8988T (cell line): Measurements from ENCODE around the gene NFKBIA.
"Not testable (repeated sequence)": the region's sequence is repeated elsewhere in the genome, so short reads cannot be mapped to it uniquely, and the experiment has no call there.

Experiments
- DNase-seq: peaks from one replicate; pipeline ENCODE4 v3.0.0; 2011

The NFKBIA gene

GRCh38 chr14:35366056-35366451 lies 38.5 kb downstream of the NFKBIA start:
- no peak for DNase-seq

GRCh38 chr14:35365130-35366055 lies 39.2 kb downstream of the NFKBIA start:
- peak; percentile 68 for DNase-seq

GRCh38 chr14:35362911-35363374 lies 41.6 kb downstream of the NFKBIA start:
- DNase-seq, result no peak

GRCh38 chr14:35362450-35362849 lies 42.1 kb downstream of the NFKBIA start:
- no peak for DNase-seq

- no peak for DNase-seq
These were observed 43.4 kb downstream of the NFKBIA start for GRCh38 chr14:35361141-35361480.

GRCh38 chr14:35359655-35360054 lies 44.9 kb downstream of the NFKBIA start:
- not testable (repeated sequence) for DNase-seq

- DNase-seq, result no peak
These were observed 48.3 kb downstream of the NFKBIA start for GRCh38 chr14:35355981-35356841.

GRCh38 chr14:35355235-35355634 lies 49.3 kb downstream of the NFKBIA start:
- not testable (repeated sequence) for DNase-seq

GRCh38 chr14:35353409-35354172 lies 51.0 kb downstream of the NFKBIA start:
- no peak for DNase-seq

- no peak for DNase-seq
These were observed 52.0 kb downstream of the NFKBIA start for GRCh38 chr14:35352274-35353233.

- DNase-seq, result no peak
These were observed 52.7 kb downstream of the NFKBIA start for GRCh38 chr14:35351897-35352273.
